ENCODE results near the gene BEND3. TPM values are rescaled to one million over a fixed set of nuclear protein-coding genes. Genes with fewer than 3 reads are reported as not detected.

The BEND3 gene
- total and polyA plus RNA-seq, 10 of the 15 experiments (the other 5 are each of a cell fraction or from before 2014, with no cell fraction given): 1.1 to 9.0 (median 3.6) TPM

DNA sequence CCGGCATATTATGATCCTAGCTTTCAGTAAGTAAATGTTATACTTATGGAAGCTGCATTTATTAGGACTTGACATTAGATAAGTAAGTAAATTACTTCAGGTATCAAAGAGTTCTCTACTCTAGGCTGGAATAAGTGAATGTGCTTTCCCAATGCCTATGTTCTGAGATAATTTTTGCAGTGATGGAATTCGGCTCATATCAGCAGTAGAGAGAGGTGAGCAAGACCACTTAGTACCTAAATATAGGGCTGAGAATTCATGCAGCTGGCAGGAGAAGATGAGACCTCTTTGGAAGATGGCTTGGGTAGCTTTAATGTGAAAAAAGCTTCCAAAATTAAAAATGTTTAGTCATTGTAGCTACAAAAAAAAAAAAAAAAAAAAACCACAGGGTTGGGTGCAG is 13.3 kb upstream of the BEND3 start:
- SMC1A ChIA-PET (ENCODE audit: uncharacterized antibody, unreplicated experiment): interaction anchor here (1.2 kb wide), 1 partner anchor 100 kb away, joined by 3 read pairs; the partner anchor contains the start of gene MTRES1
- no peak overlapping the region for H2AFZ ChIP-seq (ENCODE audit: control insufficient read depth, low read depth, low read length)
- H3K79me2 ChIP-seq (ENCODE audit: control insufficient read depth, insufficient read depth, low read length): no peaks in the 10 kb centered on the region
- 50% methylated on average over 2 of the region's 2 CpGs for WGBS (ENCODE audit: insufficient coverage, insufficient replicate concordance, low lambda C conversion rate, missing lambda C conversion rate)
- TF ChIP-seq BACH1 (IDR thresholded peaks at IDR 0.05; ENCODE audit: borderline replicate concordance) (no peak), MEF2B (IDR thresholded peaks at IDR 0.05; ENCODE audit: partially characterized antibody, poor library complexity, severe bottlenecking) (no peak), NR2C2 (IDR thresholded peaks at IDR 0.05; ENCODE audit: borderline replicate concordance, control insufficient read depth, insufficient read length, low read depth) (no peak), EED (IDR thresholded peaks at IDR 0.05; ENCODE audit: low read depth) (no peak), LARP7 (IDR thresholded peaks at IDR 0.05) (no peak), DPF2 (IDR thresholded peaks at IDR 0.05) (no peak), FOS (IDR thresholded peaks at IDR 0.05; ENCODE audit: borderline replicate concordance, extremely low read depth, insufficient read length) (no peak), TCF3 (IDR thresholded peaks at IDR 0.05; ENCODE audit: borderline replicate concordance, insufficient read depth, low read depth, low read length) (no peak), ZNF207 (IDR thresholded peaks at IDR 0.05; ENCODE audit: borderline replicate concordance) (no peak), MXI1 (IDR thresholded peaks at IDR 0.05; ENCODE audit: low read depth, low read length) (no peak), POLR2A (IDR thresholded peaks at IDR 0.05; ENCODE audit: low read depth, low read length) (no peak), JUND (IDR thresholded peaks at IDR 0.05; ENCODE audit: low read depth, low read length) (no peak), ZNF622 (IDR thresholded peaks at IDR 0.05) (no peak), GABPA (IDR thresholded peaks at IDR 0.05; ENCODE audit: low read depth) (no peak)
- TF ChIP-seq, protein P1, sequence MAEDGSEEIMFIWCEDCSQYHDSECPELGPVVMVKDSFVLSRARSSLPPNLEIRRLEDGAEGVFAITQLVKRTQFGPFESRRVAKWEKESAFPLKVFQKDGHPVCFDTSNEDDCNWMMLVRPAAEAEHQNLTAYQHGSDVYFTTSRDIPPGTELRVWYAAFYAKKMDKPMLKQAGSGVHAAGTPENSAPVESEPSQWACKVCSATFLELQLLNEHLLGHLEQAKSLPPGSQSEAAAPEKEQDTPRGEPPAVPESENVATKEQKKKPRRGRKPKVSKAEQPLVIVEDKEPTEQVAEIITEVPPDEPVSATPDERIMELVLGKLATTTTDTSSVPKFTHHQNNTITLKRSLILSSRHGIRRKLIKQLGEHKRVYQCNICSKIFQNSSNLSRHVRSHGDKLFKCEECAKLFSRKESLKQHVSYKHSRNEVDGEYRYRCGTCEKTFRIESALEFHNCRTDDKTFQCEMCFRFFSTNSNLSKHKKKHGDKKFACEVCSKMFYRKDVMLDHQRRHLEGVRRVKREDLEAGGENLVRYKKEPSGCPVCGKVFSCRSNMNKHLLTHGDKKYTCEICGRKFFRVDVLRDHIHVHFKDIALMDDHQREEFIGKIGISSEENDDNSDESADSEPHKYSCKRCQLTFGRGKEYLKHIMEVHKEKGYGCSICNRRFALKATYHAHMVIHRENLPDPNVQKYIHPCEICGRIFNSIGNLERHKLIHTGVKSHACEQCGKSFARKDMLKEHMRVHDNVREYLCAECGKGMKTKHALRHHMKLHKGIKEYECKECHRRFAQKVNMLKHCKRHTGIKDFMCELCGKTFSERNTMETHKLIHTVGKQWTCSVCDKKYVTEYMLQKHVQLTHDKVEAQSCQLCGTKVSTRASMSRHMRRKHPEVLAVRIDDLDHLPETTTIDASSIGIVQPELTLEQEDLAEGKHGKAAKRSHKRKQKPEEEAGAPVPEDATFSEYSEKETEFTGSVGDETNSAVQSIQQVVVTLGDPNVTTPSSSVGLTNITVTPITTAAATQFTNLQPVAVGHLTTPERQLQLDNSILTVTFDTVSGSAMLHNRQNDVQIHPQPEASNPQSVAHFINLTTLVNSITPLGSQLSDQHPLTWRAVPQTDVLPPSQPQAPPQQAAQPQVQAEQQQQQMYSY (CRISPR knock-in tag; IDR thresholded peaks at IDR 0.05): no peak
- TF ChIP-seq, protein P2, sequence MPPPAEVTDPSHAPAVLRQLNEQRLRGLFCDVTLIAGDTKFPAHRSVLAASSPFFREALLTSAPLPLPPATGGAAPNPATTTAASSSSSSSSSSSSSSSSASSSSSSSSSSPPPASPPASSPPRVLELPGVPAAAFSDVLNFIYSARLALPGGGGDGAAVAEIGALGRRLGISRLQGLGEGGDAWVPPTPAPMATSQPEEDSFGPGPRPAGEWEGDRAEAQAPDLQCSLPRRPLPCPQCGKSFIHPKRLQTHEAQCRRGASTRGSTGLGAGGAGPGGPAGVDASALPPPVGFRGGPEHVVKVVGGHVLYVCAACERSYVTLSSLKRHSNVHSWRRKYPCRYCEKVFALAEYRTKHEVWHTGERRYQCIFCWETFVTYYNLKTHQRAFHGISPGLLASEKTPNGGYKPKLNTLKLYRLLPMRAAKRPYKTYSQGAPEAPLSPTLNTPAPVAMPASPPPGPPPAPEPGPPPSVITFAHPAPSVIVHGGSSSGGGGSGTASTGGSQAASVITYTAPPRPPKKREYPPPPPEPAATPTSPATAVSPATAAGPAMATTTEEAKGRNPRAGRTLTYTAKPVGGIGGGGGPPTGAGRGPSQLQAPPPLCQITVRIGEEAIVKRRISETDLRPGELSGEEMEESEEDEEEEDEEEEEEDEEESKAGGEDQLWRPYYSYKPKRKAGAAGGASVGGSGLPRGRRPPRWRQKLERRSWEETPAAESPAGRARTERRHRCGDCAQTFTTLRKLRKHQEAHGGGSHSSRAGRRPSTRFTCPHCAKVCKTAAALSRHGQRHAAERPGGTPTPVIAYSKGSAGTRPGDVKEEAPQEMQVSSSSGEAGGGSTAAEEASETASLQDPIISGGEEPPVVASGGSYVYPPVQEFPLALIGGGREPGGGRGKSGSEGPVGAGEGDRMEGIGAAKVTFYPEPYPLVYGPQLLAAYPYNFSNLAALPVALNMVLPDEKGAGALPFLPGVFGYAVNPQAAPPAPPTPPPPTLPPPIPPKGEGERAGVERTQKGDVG (CRISPR knock-in tag; IDR thresholded peaks at IDR 0.05): no peak
- TF ChIP-seq, protein P3, sequence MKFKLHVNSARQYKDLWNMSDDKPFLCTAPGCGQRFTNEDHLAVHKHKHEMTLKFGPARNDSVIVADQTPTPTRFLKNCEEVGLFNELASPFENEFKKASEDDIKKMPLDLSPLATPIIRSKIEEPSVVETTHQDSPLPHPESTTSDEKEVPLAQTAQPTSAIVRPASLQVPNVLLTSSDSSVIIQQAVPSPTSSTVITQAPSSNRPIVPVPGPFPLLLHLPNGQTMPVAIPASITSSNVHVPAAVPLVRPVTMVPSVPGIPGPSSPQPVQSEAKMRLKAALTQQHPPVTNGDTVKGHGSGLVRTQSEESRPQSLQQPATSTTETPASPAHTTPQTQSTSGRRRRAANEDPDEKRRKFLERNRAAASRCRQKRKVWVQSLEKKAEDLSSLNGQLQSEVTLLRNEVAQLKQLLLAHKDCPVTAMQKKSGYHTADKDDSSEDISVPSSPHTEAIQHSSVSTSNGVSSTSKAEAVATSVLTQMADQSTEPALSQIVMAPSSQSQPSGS (IDR thresholded peaks at IDR 0.05; ENCODE audit: low read length): no peak
- H3K4me2 ChIP-seq (ENCODE audit: control insufficient read depth, insufficient read depth): no peak overlapping the region
- H3K4me1 ChIP-seq (ENCODE audit: control insufficient read depth, insufficient read depth, low read length): peaks cover 13% of the 10 kb centered on the region
- no peaks in the 10 kb centered on the region for H3K27me3 ChIP-seq (replicated peaks in 1 of 2; ENCODE audit: control insufficient read depth in 2 of 2, insufficient read depth in 2 of 2, low read length in 1 of 2)
- no TSS peak for BruUV-seq (replicated peaks)
- FAIRE-seq (no peak), DNase-seq (ENCODE audit: low read depth, low spot score) (no peak), ATAC-seq (no peak)
- H4K20me1 ChIP-seq (ENCODE audit: control insufficient read depth, insufficient read depth): no peaks in the 10 kb centered on the region
- POLR2A ChIA-PET: no interaction called here
- H3K9me3 ChIP-seq (replicated peaks; ENCODE audit: control insufficient read depth, insufficient read depth, low read length): no peaks in the 10 kb centered on the region
- H3K27ac ChIP-seq (ENCODE audit: control insufficient read depth, insufficient read depth): no peak overlapping the region
- intact Hi-C loops (cut with micrococcal nuclease; ENCODE audit: unreplicated experiment) (no loop called here), in situ Hi-C loops (cut with MboI) (no loop called here)
- CTCF ChIA-PET: no interaction called here
- no peaks in the 10 kb centered on the region for H3K36me3 ChIP-seq (ENCODE audit: control insufficient read depth in 2 of 2, insufficient read depth in 2 of 2, low read length in 1 of 2)
- RAD21 ChIA-PET (ENCODE audit: unreplicated experiment): no interaction called here
- H3K4me3 ChIP-seq: no peak overlapping the region
- no peak overlapping the region for H3K9ac ChIP-seq (ENCODE audit: control insufficient read depth, insufficient read depth, low read length)

Data from GM12878 (cell line).